ENCODE data around the gene MAGI2.
"Not testable (repeated sequence)": the region's sequence is repeated elsewhere in the genome, so short reads cannot be mapped to it uniquely, and the experiment has no call there.

The MAGI2 gene

DNA sequence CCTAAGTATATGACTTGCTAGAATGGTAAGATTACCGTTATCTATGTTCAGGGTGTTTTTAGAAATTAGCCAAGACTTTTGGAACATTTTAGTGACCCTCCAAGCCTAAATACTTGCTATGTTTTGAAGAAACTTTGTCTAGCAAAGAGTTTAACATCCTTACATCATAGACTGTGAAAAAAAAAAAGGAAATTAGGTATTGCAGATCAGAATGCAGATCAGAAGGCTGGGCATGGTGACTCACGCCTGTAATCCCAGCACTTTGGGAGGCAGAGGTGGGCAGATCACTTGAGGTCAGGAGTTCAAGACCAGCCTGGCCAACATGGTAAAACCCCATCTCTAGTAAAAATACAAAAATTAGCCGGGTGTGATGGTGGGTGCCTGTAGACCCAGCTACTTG lies 10.7 kb downstream of the MAGI2 start:
- DNase-seq: not testable (repeated sequence)

DNA sequence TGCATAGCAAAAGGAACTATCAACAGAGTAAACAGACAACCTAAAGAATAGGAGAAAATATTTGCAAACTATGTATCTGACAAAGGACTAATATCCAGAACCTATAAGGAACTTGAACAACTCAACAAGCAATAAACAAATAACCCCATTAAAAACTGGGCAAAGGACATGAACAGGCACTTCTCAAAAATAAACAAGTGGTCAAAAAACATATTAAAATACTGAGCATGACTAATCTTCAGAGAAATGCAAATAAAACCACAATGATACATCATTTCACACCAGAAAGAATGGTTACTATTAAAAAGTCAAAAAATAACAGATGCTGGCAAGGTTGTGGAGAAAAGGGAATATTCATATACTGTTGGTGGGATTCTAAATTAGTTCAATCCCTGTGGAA lies 17.1 kb downstream of the MAGI2 start:
- DNase-seq: no peak

- no peak for DNase-seq
Observed at GRCh38 chr7:79434867-79435266, 18.6 kb downstream of the MAGI2 start.

GRCh38 chr7:79434098-79434497 lies 19.4 kb downstream of the MAGI2 start:
- no peak for DNase-seq

DNA sequence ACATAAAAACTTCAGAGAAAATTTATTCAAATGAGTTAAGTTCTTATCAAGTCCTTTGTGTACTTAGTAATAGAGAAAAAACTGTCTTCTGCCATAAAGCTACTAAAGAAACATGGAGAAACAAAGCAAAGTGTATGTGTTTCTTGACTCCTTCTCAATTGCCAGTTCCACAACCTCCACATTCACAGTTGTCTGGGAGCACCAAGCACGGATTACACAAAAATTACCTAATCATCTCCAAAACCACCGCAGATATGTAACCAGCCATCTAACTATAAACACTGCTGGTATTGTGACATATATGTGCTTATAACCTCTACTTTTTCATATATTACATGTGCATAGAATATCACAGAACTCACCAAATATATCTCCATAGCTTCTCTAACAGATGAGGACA lies 23.1 kb downstream of the MAGI2 start:
- DNase-seq: no peak

GRCh38 chr7:79425665-79426064 lies 27.8 kb downstream of the MAGI2 start:
- DNase-seq: no peak

GRCh38 chr7:79421751-79422150 lies 31.7 kb downstream of the MAGI2 start:
- DNase-seq: no peak

- DNase-seq: no peak
Observed at GRCh38 chr7:79420464-79420863, 33.0 kb downstream of the MAGI2 start.

GRCh38 chr7:79414910-79415309 lies 38.6 kb downstream of the MAGI2 start:
- no peak for DNase-seq

DNA sequence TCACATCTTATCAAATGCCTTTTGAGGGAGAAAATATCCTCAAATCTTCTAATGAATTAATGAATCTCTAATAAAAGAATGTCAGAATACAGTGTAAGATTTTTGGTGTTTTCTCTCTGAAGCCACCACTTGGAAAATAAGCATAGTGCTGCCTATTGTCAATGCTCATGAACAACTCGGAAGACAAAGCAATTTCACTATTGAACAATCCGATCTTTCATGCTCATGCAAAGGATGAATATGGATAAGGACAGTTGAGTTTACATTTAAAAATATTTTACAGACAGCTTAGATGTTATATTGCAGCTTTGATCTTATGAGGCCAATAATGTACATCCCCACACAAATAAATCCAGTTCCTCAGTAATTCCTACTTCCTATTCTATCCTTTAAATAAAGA lies 40.6 kb downstream of the MAGI2 start:
- no peak for DNase-seq

- no peak for DNase-seq
Observed at GRCh38 chr7:79412438-79412837, 41.0 kb downstream of the MAGI2 start.

- DNase-seq: no peak
Observed at GRCh38 chr7:79410345-79410744, 43.1 kb downstream of the MAGI2 start.

- no peak for DNase-seq
Observed at GRCh38 chr7:79407351-79407750, 46.1 kb downstream of the MAGI2 start.

GRCh38 chr7:79406371-79406770 lies 47.1 kb downstream of the MAGI2 start:
- no peak for DNase-seq

DNA sequence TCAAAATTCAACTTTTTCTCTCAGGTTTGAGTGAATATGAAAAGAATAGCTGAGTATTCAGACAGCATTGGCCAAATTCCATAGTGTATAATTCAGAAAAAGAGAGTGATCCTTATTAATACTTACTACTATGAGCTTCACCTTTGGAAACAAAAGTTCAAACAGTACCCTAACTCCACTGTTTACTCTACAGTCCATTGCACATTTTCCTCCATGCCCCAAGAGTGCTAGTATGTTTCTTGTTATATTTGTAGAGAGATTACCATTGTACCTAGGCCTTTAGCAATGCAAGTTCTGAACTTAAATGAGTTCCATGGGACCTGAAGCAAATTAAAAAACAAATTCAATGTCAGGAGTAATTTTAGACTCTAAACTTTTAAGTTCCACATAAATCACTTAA lies 48.1 kb downstream of the MAGI2 start:
- DNase-seq: no peak

- no peak for DNase-seq
Observed at GRCh38 chr7:79403879-79404278, 49.6 kb downstream of the MAGI2 start.

DNA sequence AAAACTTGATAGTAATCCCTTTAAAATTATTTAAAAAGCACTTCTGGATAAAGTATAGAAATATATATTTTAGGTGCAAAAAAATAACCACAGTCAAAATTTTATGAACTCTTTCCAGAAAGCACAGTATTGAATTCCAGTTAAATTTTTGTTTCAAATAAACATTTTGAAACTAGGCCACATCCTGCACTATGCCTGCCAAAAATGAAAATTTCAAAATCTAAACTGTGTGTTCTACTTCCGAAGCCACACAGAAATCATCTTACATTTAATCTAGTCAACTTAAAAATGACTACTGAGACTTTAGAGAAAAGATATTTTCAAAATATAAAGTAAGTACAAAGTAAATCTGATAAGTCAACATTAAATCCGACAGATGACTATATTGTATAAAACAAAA lies 50.0 kb downstream of the MAGI2 start:
- DNase-seq: no peak

DNA sequence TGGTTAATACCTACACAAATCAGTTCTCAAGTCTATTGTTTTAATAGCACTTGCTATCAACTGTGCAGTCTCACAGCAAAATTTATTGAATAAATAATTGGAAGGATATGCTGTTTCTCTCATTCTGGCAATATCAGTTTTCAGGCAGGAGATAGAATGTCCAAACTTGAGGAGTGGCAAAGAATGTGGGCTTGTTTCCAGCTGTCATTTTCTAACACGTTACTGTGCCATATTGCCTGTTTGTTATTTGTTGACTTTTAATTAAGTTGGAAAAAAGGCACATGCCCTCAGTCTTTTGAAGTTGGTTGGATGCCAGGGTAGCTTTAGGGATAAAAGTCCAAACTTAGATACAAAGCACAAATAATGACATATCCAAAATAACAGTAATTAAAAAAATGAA lies 52.2 kb downstream of the MAGI2 start:
- no peak for DNase-seq

GRCh38 chr7:79400222-79400621 lies 53.2 kb downstream of the MAGI2 start:
- no peak for DNase-seq

- DNase-seq: no peak
Observed at GRCh38 chr7:79398138-79398749, 55.2 kb downstream of the MAGI2 start.

DNA sequence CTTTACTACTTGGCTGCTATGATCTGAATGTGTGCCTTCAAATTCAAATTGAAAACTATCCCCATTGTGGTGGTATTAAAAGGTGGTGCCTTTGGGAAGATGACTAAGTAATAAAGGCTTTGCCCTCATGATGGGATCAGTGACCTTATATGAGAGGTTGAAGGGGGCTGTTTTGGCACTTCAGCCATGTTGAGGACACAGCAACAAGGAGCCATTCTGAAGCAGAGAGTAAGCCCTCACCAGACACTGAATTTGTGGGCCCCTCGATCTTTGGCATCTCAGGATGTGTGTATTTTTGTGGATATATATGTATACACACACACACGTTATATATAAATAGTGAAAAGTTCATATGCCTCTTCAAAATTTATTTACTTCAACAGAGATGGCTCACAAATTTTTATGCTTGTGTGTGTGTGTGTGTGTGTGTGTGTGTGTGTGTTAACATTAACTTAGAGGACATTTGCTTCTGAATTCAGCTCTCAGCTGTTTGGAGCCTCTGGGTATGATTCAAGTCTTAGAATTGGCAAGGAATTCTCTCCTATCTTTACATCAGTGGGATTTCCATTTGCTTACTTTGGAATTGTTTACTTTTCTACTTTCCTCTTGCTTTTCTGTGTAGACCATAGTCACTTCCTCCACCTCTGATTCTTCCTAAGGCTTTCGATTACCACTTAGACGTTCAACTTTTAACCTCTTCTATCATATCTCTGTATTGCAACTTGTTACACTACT lies 66.6 kb downstream of the MAGI2 start:
- no peak for DNase-seq

DNA sequence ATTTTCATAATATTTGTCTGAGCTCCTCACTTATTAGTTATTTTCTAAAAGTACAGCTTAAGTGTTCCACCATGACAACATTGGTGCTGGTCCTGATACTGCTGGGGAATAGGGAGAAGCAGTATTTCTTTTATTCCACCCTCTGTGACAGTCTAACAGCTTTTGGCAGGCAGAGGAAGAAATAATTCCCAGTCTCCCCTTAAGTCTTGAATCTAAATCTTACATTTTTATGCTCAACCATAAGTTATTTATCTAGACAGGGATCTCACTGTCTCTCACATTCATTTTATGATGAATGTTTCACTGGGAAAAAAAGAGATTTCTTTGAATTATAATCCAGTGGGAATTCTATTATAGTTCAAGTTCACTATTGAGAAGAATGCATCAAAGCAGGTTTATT lies 71.5 kb downstream of the MAGI2 start:
- no peak for DNase-seq

- DNase-seq: no peak
Observed at GRCh38 chr7:79377097-79377496, 76.4 kb downstream of the MAGI2 start.

GRCh38 chr7:79376299-79377025 lies 77.0 kb downstream of the MAGI2 start:
- DNase-seq: no peak

Data from CD4-positive, alpha-beta T cell treated with Interferon alpha-2 for 1 hour (primary cell).